ENCODE data around the gene FBN1. TPM values are rescaled to one million over a fixed set of nuclear protein-coding genes. Genes with fewer than 3 reads are reported as not detected.

The FBN1 gene
- total and polyA plus RNA-seq, 2 experiments from 2014 or later, result 1.9 to 3.8 TPM

GRCh38 chr15:48596841-48597240 lies 48.7 kb downstream of the FBN1 start (continued):
- TF ChIP-seq, protein P1, sequence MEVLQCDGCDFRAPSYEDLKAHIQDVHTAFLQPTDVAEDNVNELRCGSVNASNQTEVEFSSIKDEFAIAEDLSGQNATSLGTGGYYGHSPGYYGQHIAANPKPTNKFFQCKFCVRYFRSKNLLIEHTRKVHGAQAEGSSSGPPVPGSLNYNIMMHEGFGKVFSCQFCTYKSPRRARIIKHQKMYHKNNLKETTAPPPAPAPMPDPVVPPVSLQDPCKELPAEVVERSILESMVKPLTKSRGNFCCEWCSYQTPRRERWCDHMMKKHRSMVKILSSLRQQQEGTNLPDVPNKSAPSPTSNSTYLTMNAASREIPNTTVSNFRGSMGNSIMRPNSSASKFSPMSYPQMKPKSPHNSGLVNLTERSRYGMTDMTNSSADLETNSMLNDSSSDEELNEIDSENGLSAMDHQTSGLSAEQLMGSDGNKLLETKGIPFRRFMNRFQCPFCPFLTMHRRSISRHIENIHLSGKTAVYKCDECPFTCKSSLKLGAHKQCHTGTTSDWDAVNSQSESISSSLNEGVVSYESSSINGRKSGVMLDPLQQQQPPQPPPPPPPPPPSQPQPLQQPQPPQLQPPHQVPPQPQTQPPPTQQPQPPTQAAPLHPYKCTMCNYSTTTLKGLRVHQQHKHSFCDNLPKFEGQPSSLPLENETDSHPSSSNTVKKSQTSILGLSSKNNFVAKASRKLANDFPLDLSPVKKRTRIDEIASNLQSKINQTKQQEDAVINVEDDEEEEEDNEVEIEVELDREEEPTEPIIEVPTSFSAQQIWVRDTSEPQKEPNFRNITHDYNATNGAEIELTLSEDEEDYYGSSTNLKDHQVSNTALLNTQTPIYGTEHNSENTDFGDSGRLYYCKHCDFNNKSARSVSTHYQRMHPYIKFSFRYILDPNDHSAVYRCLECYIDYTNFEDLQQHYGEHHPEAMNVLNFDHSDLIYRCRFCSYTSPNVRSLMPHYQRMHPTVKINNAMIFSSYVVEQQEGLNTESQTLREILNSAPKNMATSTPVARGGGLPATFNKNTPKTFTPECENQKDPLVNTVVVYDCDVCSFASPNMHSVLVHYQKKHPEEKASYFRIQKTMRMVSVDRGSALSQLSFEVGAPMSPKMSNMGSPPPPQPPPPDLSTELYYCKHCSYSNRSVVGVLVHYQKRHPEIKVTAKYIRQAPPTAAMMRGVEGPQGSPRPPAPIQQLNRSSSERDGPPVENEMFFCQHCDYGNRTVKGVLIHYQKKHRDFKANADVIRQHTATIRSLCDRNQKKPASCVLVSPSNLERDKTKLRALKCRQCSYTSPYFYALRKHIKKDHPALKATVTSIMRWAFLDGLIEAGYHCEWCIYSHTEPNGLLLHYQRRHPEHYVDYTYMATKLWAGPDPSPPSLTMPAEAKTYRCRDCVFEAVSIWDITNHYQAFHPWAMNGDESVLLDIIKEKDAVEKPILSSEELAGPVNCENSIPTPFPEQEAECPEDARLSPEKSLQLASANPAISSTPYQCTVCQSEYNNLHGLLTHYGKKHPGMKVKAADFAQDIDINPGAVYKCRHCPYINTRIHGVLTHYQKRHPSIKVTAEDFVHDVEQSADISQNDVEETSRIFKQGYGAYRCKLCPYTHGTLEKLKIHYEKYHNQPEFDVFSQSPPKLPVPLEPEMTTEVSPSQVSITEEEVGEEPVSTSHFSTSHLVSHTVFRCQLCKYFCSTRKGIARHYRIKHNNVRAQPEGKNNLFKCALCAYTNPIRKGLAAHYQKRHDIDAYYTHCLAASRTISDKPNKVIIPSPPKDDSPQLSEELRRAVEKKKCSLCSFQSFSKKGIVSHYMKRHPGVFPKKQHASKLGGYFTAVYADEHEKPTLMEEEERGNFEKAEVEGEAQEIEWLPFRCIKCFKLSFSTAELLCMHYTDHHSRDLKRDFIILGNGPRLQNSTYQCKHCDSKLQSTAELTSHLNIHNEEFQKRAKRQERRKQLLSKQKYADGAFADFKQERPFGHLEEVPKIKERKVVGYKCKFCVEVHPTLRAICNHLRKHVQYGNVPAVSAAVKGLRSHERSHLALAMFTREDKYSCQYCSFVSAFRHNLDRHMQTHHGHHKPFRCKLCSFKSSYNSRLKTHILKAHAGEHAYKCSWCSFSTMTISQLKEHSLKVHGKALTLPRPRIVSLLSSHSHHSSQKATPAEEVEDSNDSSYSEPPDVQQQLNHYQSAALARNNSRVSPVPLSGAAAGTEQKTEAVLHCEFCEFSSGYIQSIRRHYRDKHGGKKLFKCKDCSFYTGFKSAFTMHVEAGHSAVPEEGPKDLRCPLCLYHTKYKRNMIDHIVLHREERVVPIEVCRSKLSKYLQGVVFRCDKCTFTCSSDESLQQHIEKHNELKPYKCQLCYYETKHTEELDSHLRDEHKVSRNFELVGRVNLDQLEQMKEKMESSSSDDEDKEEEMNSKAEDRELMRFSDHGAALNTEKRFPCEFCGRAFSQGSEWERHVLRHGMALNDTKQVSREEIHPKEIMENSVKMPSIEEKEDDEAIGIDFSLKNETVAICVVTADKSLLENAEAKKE (CRISPR knock-in tag; IDR thresholded peaks at IDR 0.05), result no peak
- TF ChIP-seq JUNB (IDR thresholded peaks at IDR 0.05; ENCODE audit: unreplicated experiment), result no peak
- TF ChIP-seq POLR2AphosphoS5 (IDR thresholded peaks at IDR 0.05; ENCODE audit: low read depth), result no peak
- no peak for TF ChIP-seq ETS1 (IDR thresholded peaks at IDR 0.05)
- no peak for TF ChIP-seq EZH2phosphoT487 (IDR thresholded peaks at IDR 0.05; ENCODE audit: unreplicated experiment)
- no peak for TF ChIP-seq STAT1 (IDR thresholded peaks at IDR 0.05; ENCODE audit: unreplicated experiment)

DNA sequence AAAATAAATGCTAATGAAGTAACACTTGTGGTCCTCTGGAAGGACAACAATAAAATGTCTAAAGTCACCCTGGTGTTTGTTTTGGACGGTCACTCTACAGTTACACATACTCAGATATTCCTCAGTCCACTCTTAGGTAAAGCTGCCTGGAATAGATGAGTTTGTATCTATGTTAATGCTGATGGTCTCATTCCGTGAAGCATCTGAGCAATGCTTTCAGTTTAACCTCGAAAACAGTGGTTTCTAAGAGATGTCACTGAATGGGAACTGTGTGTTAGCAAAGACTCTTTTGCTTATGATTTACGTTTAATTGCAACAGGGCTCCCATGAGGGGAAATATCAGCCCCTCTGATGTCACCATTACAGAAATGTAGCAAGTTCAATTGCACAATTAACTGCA lies 49.1 kb downstream of the FBN1 start:
- ATAC-seq, result no peak
- H3K4me1 Mint-ChIP-seq, result 0 out of 3 replicates have a peak, but pooled peaks cover 2% of the 10 kb centered on the region
- TF ChIP-seq EZH2phosphoT487 (IDR thresholded peaks at IDR 0.05; ENCODE audit: unreplicated experiment) (no peak), JUNB (IDR thresholded peaks at IDR 0.05; ENCODE audit: unreplicated experiment) (no peak), EZH2 (IDR thresholded peaks at IDR 0.05; ENCODE audit: low read depth, unreplicated experiment) (no peak), POLR2AphosphoS5 (IDR thresholded peaks at IDR 0.05; ENCODE audit: low read depth) (no peak), ETS1 (IDR thresholded peaks at IDR 0.05) (no peak), STAT1 (IDR thresholded peaks at IDR 0.05; ENCODE audit: unreplicated experiment) (no peak), ZNF114 (CRISPR knock-in tag; IDR thresholded peaks at IDR 0.05) (no peak), ZNF331 (CRISPR knock-in tag; IDR thresholded peaks at IDR 0.05; ENCODE audit: low read depth) (no peak)

More for the DNA sequence above, 49.1 kb downstream of the FBN1 start:
- no peak for DNase-seq (ENCODE audit: low spot score)
- H3K4me3 Mint-ChIP-seq, result no peak overlapping the region
- Histone ChIP-seq H3F3A (replicated peaks; ENCODE audit: low read depth) (no peaks in the 10 kb centered on the region), H3K9me2 (ENCODE audit: insufficient read depth) (no peaks in the 10 kb centered on the region), H3K36me3 (ENCODE audit: insufficient read depth) (no peaks in the 10 kb centered on the region), H3K79me2 (replicated peaks; ENCODE audit: insufficient read depth) (no peaks in the 10 kb centered on the region), H3K27ac (ENCODE audit: low read depth) (no peak overlapping the region), H4K20me1 (replicated peaks; ENCODE audit: insufficient read depth) (no peaks in the 10 kb centered on the region), H3K27me3 (ENCODE audit: insufficient read depth) (no peaks in the 10 kb centered on the region), H3K4me1 (ENCODE audit: insufficient read depth) (no peaks in the 10 kb centered on the region), H3K4me2 (no peak overlapping the region), H3K4me3 (no peak overlapping the region), H2AFZ (no peak overlapping the region)
- H3K36me3 Mint-ChIP-seq (ENCODE audit: low read depth), result no peaks in the 10 kb centered on the region
- H3K27me3 Mint-ChIP-seq (ENCODE audit: insufficient read depth, low read depth, poor library complexity), result no peaks in the 10 kb centered on the region
- H3K27ac Mint-ChIP-seq, result no peak overlapping the region
- no peaks in the 10 kb centered on the region for H3K9me3 Mint-ChIP-seq
